ENCODE data around the gene MACROD1.
"Not testable (repeated sequence)": the region's sequence is repeated elsewhere in the genome, so short reads cannot be mapped to it uniquely, and the experiment has no call there.

MACROD1 gene

DNA sequence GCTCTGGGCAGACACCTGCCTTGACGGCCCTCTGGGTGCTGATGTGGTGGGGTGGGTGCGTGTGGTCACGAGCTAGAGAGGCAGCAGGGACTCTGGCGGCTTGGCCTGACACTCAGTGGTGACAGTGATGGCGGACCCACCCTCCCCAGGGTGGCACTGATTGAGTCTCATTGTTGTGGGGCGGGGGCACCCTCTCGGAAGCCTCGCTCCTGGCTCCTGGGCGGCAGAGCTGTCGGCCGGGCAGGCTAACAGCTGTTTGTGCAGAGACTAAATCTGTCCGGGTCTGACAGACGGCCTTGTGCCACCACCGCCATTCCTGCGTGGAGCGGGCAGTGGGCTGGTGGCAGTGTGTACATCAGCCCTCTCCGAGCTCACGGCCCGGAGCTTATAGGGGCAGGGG lies 114.6 kb downstream of the MACROD1 start:
- DNase-seq: no peak

DNA sequence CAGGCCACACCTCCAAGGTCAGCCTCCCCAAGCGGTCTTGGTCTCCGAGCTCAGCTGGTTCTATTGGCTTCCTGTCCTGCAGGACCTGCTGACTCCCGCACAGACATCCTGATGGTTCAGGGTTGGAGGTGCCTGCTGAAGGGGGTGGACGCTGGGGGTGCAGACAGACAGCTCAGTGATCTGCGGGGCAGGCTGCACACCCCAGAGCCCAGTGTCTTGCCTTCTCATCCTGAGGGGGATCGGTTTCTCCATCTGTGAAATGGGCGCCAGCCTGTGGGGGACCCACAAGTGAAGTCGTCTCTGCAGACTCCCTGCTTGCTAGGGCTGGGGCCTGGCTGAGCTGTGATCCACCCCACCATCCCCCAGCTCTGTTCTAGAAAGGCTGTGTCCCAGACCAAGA lies 116.4 kb downstream of the MACROD1 start:
- DNase-seq: no peak

DNA sequence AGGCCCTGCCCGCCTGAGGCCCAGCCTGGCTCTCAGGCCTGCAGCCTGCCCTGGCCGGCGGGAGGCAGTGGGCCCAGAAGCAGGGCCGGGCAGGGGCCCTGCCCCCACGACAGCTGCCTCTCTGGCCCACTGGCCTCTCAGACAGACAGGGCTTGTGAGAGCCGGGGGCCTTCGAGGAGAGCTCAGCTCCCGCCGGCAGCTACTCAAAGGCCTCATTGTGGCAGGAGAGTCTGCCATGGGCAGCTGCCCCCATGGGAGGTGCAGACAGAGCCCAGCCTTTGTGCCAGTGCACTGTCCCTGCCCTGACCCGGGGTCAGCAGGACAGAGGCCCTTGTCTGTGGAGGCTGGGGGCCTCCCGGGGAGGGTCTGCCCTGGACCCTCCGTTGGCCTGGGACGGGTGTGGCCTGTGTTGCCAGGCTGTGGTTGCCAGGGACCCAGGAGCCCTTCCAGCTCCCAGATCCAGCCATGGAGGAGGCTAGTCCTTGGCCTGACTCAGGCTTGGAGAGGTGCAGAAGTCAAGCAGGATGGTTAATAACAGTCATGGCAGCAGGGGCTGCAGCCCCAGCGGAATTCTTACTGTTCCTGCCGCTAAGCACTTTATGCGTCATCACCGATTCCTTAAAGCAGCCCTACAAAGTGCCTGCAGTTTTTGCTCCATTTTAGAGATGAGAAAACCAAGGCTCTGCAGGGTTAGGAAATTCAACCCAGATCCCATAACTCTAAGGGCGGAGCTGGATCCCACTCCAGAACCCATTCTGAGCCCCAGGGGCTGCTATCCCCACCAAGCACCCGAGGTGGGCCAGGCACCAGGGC lies 117.7 kb downstream of the MACROD1 start:
- DNase-seq: no peak

DNA sequence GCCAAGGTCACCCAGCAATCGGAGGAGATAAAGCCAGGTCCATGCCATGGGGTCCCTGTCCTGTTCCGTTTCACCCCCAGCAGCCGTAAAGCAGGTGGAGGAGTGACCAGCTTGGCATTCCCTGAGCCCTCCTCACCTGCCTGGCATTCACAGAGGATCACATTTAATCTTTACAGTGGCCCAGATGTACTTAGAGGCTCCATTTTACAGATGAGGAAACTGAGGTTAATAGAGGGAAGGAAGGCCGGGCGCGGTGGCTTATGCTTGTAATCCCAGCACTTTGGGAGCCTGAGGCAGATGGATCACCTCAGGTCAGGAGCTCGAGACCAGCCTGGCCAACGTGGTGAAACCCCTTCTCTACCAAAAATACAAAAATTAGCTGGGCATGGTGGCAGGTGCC lies 118.5 kb downstream of the MACROD1 start:
- not testable (repeated sequence) for DNase-seq

DNA sequence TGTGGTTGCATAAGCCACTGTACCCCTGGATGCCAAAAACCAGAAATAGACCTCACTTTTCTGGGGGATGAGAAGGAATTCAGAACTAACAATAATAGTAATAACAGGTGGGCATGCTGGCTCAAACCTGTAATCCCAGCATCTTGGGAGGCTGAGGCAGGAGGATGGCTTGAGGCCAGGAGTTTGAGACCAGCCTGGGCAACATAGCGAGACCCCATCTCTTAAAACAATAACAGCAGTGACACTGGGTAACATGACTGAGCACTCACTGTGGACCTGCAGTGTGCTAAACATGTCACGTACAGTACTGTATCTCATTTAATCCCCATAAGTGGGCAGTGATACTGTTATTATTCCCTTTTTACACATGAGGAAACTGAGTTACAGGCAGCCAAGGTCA lies 120.2 kb downstream of the MACROD1 start:
- no peak for DNase-seq

DNA sequence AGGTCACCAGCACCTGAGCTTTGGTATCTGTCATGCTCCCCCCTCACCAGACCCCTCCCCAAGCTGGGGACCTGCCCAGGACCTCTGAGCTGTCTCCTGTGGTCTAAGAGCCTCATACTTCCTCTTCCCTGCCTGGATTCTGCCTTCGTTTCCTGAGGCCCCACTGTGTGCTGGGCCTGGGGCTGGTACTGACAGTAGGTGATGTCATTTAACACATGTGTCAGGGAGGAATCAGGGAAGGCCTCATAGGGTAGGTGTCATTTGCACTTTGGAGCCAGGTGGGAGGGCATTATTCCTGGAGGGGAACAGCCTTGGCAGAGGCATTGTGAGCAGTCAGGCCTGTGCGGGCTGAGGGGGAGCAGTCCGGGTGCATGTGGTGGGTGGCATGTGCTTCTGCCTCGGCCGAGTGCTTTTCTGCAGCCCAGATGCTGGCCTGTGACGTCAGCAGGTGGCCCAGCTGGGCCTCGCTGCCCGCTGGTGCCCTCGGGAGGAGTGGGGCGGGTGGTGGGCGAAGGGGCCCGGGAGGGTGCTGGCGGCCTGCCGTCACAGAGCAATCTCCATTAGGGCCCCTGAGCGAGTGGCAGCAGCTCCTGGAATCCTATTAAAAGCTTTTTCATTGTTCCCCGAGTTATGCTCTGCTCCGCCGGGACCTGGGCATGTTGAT lies 121.1 kb downstream of the MACROD1 start:
- DNase-seq: no peak

DNA sequence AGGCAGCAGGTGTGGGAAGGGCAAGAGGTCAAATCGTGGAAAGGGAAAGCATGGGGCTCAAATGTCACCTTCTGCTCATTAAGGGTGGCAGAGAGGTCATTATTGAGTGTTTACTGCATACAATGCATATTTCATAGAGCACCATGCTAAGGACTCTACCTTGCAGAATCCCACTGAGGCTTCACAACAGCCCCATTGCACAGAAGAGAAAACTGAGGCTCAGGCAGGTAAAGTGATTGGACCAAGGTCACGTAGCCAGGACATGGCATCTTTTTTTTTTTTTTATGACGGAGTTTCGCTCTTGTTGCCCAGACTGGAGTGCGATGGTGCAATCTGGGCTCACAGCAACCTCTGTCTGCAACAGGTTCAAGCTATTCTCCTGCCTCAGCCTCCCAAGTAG lies 122.4 kb downstream of the MACROD1 start:
- no peak for DNase-seq

DNA sequence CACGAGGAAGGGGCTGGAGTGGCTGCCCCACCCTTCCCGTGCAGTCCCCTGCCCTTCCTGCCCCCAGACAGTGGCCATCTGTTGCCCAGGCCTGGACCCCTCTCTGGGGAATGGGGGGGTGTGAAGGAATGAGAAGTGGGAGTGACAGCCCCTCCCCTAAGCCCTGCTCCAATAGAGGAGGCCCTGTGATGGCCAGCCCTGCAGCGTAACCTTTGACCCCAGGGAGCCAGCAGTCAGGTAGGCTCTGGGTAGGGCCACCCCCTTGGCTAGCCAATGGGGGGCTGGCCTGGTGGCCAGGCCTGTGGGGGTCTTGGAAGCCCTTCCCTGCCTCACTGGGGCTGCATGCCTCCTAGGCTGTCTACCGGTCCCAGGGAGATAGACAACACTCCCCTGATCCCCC lies 123.6 kb downstream of the MACROD1 start:
- DNase-seq: no peak

DNA sequence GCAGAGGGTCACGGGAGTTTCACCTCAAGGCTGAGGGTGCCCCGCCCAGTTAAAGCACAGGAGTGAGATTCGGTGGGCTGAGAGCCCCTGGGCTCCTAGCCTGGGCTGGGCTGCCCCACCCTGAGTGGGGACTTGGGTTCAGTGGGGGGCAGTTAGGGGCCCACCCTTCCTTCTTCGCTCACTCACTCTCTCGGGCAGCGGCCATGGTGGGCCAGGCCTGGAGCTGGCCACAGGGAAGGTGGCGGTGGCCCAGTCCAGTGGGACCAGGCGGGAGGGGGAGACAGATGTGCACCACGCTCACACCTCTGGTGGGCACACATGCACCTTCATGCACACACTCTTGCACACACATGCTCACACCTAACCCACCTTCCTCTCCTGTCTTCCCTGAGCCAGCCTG lies 124.1 kb downstream of the MACROD1 start:
- no peak for DNase-seq

DNA sequence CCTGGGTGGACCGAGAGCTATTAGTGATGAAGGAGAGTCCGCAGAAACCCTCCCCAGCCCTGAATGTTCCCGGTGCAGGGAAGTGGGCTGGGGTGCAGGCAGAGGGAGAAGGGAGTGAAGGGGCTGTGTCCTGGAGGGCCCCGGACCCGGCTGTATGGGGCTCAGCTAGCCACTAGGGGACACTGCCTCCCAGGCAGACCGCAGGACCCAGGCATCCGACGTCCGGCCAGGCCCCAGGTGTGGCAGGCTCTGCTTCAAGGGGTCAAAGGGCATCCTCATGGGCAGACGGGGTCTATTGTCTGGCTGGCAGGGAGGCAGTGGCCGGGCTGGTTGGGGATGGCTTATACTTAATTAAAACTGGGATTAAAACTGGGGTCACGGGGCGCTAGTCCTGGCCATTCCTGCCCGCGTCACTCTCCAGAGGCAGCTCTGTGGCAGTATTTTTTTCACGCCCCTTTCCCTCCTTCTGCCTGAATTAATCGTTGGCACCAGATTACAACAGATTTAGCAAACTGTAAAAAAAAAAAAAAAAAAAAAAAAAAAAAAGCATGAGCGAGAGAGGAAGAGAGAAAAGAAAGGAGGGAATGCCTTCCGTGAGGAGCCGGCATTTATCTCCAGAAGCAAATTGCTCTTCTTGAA lies 125.1 kb downstream of the MACROD1 start:
- no peak for DNase-seq

DNA sequence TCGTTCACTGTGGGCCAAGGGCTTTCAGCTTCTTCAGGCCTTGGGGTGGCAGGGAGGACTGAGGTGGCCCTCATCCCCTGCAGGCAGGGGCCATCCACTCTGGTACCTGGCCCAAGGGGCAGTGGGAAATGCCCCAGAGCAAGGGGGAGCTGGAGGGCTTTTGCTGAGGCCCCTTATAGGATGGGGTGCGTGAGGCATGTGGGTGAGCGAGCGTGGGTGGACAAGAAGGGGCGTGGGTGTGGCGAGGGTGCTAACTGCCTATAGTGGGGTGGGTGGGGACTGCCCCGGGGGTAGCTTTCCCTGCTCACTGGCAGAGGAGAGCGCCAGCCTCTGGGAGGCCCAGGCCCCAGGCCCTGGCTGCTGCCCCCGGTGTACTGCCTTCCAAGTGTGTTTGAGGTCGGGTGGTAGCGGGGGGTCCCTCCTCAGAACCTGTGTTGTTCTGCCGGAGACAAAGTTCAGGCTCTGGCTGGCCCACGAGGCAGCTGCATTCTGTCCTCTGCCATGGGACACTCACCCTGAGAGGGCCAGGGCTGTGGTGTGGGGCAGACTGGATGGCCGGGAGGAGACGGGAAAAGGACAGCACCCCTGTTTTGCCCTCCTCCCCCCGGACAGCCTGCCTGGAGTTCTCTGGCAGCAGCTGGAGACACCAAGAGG lies 126.8 kb downstream of the MACROD1 start:
- no peak for DNase-seq

DNA sequence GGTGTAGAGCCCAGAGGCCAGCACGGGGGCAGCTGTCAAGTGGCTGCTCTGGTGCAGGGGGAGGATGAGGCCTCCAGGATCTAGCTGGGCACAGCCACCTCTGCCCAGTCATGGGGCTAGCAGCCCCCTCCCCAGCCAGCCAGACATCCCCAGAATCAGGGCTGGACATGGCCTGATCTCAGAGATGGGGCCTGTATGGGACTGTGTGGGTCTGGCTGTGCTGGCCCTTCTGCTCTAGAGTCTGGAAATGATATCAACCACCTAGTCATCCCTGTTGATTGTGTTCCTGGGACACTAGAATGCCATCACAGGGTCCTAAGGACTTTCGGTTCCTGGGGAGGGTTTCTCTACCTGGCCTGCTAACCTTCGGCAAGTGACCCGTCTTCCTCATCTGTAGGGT lies 127.4 kb downstream of the MACROD1 start:
- no peak for DNase-seq

DNA sequence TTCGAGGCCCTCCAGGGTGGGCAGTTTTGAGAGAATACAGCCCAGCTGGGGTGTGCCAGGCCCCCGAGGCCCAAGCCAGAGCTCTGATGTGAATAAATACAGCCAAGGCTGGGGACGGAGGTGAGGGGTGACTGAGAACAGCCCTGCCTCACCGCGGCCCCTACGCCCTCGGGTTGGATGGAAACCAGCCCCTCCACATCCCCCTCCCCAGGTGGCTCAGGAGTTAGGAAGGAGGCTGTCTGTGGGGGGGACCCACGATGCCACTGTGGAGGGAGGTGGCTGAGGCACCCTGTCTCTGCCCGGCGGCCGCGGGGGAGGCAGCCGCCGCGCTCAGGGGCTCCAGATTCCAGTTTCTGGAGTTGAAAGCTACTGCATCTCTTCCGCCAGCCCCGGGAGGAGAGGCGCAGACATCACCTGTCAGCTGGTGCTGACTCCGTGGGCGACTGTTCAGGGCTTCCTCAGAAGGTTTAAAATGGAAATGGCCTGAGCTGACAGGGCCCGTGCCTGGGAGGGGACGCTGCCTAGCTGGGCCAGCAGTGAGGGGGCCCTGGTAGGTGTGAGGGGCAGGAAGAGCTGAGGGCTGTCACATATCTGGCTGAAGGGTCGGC lies 128.8 kb downstream of the MACROD1 start:
- no peak for DNase-seq

DNA sequence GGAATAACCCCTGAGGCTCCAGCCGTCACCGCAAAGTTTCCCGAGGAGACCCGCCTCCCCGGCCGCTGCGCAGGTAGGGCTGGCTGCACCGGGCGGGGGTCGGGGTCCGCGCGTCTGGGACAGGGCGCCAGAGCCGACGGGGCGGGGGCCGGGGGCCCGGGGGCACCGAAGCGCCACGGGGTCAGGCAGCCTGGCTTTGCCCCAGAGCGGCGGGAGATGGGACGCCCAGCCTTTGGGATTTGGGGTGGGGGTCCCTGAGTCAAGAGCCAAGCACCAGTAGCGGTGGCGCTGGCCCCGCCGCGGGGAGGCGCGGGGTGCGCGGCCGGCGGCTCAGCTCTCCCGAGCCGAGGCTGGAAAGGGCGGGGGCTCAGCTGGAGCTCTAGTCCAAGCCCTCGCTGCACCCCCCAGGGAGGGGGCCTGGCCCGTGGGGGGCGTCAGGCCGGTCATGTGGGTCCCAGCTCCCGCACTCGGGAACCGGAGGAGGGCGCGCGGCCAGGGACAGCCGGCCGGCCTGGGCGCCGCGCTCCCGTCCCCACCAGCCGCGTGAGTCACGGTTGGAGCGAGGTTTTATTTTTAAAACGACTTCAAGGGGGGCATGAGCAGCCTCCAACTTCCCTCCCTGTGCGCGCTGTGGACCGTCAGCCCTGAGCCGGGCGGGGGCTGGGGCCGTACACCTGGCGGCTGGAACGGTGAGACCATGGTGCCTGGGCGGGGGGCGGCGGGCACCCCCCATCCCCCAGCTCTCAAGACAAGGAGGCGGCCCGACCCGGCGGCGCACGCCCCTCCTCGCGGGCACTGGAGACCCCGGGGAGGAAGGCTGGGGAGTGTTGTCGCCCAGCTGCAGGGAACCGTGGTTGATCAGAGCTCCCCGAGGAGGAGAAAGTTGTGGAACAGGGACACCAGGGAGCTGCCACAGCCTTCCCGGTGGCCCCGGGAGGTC lies 129.6 kb downstream of the MACROD1 start:
- DNase-seq: no peak

DNA sequence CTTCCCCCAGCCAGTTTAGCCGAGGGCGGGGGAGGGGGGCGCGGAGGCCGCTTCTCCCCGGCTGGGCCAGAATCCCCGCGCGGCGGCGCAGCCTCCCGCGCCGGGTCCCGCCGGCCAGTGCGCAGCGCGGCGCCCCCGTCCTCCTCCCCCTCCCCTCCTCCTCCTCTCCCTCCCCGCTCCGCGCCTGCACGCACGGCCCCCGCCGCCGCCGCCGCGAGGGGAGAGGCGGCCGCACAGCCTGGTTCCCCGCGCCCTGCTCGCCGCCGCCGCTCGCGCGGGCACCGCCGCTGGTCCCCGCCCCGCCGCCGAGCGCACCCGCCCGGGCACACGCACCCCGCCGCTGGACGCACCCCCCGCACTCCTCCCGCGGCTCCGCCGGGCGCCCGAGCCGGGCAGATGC lies 130.3 kb downstream of the MACROD1 start, which contains the start of gene FLRT1:
FLRT1 (plus strand) TSS at position 356 of the 400 bp plus-strand sequence. CDS start 80,337 bp downstream, outside the sequence.
- DNase-seq: no peak

DNA sequence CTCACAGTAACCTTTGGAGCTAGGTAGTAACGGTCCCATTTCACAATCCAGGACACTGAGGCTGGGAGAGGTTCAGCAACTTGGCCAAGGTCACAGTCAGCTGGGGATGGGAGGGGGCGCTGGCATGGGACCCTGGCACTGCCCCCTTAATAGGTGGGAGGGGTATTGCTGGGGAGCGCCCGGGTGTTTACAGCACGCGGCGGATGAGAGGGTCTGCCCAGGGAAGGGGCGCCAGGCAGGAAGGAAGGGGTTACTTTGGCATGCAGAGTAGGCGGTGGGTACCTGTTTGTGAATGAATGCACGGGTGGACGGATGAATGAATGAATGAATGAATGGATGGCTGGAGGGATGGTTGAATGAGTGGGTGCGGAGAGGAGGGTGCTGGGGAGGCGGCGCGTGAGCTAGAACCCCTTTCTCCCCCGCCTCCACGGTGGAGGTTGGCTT lies 130.8 kb downstream of the MACROD1 start:
- DNase-seq: no peak

DNA sequence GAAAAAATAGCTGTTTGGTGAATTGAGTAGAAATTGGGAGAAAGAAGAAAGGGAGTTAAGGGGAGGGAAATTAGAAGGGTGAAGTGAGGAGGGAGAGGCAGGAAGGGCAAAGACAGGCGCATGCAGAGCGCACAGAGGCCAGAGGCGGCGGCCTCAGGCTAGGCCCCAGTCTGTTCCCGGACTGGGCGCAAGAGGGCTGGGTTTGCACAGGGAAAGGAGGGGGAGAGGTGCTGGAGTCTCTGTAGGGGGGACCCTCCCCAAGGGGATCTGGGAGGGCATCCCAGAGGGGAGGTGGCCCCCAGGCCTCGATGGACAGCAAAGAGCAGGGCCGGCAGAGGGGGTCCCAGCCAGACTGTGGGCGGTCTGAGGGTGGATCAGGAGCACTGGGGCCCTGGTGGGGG lies 131.5 kb downstream of the MACROD1 start:
- no peak for DNase-seq

DNA sequence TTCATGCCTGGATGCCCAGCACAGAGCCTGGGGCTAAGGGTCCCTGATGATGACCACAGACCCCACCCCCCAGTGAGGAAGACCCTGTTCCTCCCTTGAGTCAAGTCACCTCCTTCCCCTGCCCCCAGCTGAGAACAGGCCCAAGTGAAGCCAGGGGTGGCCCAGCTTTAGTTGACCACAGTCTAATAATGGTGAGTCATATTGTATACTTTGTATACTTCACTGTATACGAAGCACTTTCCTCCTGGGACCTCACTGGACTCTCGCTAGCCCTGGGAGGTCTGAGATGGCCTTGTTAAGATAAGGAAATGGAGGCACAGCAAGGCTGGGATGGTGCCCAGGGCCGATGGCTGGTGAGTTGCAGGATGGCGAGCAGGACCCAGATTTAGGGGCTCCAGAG lies 133.9 kb downstream of the MACROD1 start:
- DNase-seq: no peak

DNA sequence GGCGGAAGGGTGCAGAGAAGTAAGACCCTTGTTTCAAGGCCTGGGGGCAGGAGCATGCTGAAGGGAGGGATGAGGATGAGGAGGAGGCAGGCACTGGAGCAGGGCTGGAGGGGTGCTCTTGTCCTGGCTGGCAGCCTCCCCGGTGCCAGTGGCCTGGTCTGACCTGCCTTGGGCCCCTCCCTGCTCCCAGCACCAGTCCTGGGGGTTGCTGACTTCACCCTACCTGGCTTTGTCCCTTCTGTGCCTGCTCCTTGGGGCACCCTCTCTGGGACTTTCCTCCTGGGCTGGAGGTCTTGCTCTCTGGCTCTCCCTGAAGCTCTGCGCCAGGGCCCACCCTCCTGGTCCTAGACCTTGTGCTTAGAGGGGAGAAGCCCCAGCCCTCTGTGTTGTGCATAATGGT lies 134.9 kb downstream of the MACROD1 start:
- DNase-seq: no peak

DNA sequence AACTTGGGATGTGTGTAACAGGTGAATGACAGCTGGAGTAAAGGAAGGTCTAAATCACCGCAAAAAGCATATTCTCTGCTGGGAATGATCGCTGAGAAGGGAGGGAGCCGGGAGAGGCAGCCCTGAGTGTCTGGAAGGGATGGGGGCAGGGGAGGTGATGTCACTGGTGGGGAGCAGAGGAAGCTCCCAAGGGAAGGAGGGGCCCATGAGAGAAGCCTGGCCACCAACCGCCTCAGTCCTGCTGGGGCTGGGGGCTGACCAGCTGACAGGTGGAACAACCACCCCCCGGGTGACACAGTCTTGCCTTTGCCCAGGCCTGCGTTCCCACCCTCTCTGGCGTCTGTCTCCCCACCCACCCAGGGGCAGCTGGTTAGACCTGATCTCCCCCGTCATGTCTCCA lies 136.1 kb downstream of the MACROD1 start:
- no peak for DNase-seq

DNA sequence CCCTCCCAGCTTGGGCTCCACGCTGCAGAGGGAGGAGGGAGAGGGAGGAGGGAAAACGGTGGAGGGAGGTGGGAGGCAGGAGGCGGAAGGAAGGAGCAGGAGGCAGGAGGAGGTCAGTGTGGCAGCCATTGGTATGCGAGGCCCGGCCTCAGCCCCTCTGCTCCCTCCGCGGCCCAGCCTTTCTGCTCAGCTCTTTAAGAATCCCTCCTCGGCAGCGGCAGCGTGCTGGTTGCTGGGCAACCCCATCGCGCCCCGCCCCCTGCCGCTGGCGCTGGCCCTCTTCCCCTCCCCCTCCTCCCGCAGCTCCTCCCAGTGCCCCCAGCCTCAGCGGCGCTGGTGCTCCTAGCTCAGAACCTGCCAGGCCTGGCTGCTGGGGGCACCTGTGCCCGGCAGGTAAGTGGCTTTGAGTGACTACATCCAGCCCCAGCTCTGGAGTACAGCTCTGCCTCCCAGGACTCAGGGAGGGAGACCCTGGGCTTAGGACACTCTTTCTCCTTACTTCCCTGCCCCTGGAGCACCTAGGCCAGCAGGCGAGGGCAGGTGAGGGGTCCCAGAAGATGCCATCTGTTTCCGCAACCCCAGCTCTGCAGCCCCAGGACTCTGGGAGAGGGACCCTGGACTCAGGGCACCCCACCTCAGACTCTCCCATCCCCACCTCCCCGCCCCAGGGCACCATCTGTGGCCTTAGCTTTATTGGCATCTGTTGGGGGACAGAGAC lies 137.4 kb downstream of the MACROD1 start:
- DNase-seq: no peak

All from CD4-positive, alpha-beta T cell treated with Interleukin-4 for 4 hours (primary cell).